A673 (cell line): Measurements from ENCODE around the gene ANKS6. TPM values are rescaled to one million over a fixed set of nuclear protein-coding genes. Genes with fewer than 3 reads are reported as not detected.

Source experiments
- BruUV-seq: library from RNA; stranded (reverse); fragments of 400-500 nt; replicated peaks from 2 replicates; lab custom pipeline; 2021; lab: Mats Ljungman, UMichigan
- CTCF ChIA-PET: fragments of 300-600 bp; sonication (Branson Sonifier 250); formaldehyde crosslinking; loops from one replicate; lab custom pipeline; 2022; ENCODE audit warnings: antibody characterized with exemption; lab: Charles Lee
- POLR2A ChIA-PET: fragments of 300-600 bp; sonication (Branson Sonifier 250); formaldehyde crosslinking; loops from one replicate; lab custom pipeline; 2022; ENCODE audit warnings: antibody characterized with exemption; ENCODE audit not compliant: low non-redundant PET; lab: Charles Lee
- DNase-seq: peaks from one replicate; pipeline ENCODE4 v3.0.0-alpha.2; 2015; ENCODE audit warnings: low spot score
- H3K27ac ChIP-seq: fragments of 200-600 bp; sonication (generic); 2 replicates; pipeline ENCODE4 v1.5.1; 2016; ENCODE audit warnings: mixed run types, low read depth, mild to moderate bottlenecking, mixed read lengths, antibody characterized with exemption, low read length; ENCODE audit not compliant: poor library complexity, severe bottlenecking
- H3K27me3 ChIP-seq: fragments of 200-600 bp; sonication (generic); replicated peaks from 2 replicates; pipeline ENCODE4 v1.6.1; 2017; ENCODE audit warnings: mixed run types, low read depth, mild to moderate bottlenecking, mixed read lengths, antibody characterized with exemption, low read length; ENCODE audit not compliant: insufficient read depth, poor library complexity
- H3K36me3 ChIP-seq: fragments of 200-600 bp; sonication (generic); 2 replicates; pipeline ENCODE4 v1.6.1; 2016; ENCODE audit warnings: mixed run types, mild to moderate bottlenecking, mixed read lengths, antibody characterized with exemption, low read length; ENCODE audit not compliant: insufficient read depth, poor library complexity, severe bottlenecking
- H3K4me1 ChIP-seq: fragments of 200-600 bp; sonication (generic); 2 replicates; pipeline ENCODE4 v1.6.1; 2017; ENCODE audit warnings: mixed run types, mild to moderate bottlenecking, mixed read lengths, antibody characterized with exemption, low read length; ENCODE audit not compliant: insufficient read depth, poor library complexity, severe bottlenecking
- H3K4me3 ChIP-seq: fragments of 200-600 bp; sonication (generic); 2 replicates; pipeline ENCODE4 v1.5.1; 2016; ENCODE audit warnings: low read depth, mixed run types, mild to moderate bottlenecking, mixed read lengths, low read length; ENCODE audit not compliant: poor library complexity, severe bottlenecking
- H3K9me3 ChIP-seq: fragments of 200-600 bp; sonication (generic); 2 replicates; pipeline ENCODE4 v1.6.1; 2016; ENCODE audit warnings: mixed run types, low read depth, mild to moderate bottlenecking, mixed read lengths, antibody characterized with exemption, low read length; ENCODE audit not compliant: poor library complexity, severe bottlenecking
- EZH2 ChIP-seq: fragments of 200-600 bp; sonication (generic); IDR thresholded peaks from 2 replicates; pipeline ENCODE4 v1.6.1; 2017; ENCODE audit warnings: borderline replicate concordance, low read depth, mild to moderate bottlenecking, mixed read lengths, antibody characterized with exemption, low read length; ENCODE audit not compliant: poor library complexity, severe bottlenecking
- intact Hi-C: fragments of 100-400 bp; cut with micrococcal nuclease; formaldehyde crosslinking; loops from one replicate; pipeline ENCODE4 v1.10.0; 2022; ENCODE audit not compliant: unreplicated experiment
- total RNA-seq: library from RNA; stranded (reverse); gene quantifications from 2 replicates; pipeline ENCODE4 v1.2.3, GENCODE V29; 2021
- TF ChIP-seq, protein P1 (sequence below): fragments of 300-800, 200-600 bp; sonication (generic); conservative IDR thresholded peaks from 2 replicates; pipeline ENCODE4 v1.5.1; 2017; ENCODE audit warnings: low read depth, mild to moderate bottlenecking, antibody characterized with exemption, low read length, moderate library complexity, mixed read lengths

ANKS6 gene
- total RNA-seq, 1 experiment from 2014 or later, result 14.4 TPM

DNA sequence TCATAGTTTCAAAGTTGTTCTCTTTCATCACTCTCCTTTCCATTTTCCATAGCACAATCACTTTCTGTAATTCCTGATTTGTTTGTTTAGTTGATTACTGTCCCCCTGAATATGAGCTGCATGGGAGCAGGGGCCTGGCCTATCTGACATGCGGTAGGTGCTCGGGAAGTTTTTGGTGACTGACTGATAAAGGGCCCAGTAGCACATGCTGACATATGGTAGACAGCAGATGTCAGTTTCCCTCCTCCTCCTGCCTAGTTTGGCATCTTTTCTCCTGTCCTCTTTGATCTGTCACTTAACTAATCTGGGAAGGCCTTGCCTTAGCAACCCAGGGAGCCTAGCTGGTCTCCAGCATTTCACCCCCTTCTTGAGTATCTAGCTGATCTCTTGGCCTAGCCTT, 25.5 kb upstream of the ANKS6 start:
- Histone ChIP-seq H3K27ac (no peak overlapping the region), H3K9me3 (no peaks in the 10 kb centered on the region), H3K36me3 (no peaks in the 10 kb centered on the region), H3K4me1 (no peaks in the 10 kb centered on the region), H3K4me3 (no peak overlapping the region), H3K27me3 (no peaks in the 10 kb centered on the region)
- no peak for DNase-seq
- intact Hi-C loops, result no loop called here
- ChIA-PET CTCF (no interaction called here), POLR2A (no interaction called here)
- TF ChIP-seq, protein P1, sequence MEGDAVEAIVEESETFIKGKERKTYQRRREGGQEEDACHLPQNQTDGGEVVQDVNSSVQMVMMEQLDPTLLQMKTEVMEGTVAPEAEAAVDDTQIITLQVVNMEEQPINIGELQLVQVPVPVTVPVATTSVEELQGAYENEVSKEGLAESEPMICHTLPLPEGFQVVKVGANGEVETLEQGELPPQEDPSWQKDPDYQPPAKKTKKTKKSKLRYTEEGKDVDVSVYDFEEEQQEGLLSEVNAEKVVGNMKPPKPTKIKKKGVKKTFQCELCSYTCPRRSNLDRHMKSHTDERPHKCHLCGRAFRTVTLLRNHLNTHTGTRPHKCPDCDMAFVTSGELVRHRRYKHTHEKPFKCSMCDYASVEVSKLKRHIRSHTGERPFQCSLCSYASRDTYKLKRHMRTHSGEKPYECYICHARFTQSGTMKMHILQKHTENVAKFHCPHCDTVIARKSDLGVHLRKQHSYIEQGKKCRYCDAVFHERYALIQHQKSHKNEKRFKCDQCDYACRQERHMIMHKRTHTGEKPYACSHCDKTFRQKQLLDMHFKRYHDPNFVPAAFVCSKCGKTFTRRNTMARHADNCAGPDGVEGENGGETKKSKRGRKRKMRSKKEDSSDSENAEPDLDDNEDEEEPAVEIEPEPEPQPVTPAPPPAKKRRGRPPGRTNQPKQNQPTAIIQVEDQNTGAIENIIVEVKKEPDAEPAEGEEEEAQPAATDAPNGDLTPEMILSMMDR, result no peak
- no peak for TF ChIP-seq EZH2
- no TSS peak for BruUV-seq

DNA sequence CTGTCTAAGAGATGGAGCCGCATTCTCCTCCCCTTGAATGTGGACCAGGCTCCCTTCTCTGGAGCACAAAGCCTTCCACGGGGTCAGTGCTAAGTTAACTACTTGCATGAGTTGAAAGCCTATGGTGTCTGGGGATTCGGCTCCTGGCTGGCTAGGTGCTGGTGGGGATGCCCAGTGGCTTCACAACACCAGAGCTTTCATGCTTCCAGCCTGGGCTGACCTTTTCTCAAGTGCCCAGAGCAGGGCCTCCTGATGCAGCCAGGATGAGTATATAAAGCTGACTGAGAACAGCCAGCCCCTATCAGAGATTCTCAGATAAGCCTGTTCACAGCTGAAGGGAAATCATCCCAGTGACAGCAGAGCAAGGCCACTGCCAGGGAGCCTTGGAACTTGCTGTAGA, 22.9 kb upstream of the ANKS6 start:
- Histone ChIP-seq H3K4me3 (no peak overlapping the region), H3K27ac (no peak overlapping the region), H3K9me3 (no peaks in the 10 kb centered on the region), H3K36me3 (no peaks in the 10 kb centered on the region), H3K4me1 (no peaks in the 10 kb centered on the region), H3K27me3 (no peaks in the 10 kb centered on the region)
- TF ChIP-seq, protein P1, result no peak
- TF ChIP-seq EZH2, result no peak
- DNase-seq, result no peak
- intact Hi-C loops, result no loop called here
- CTCF ChIA-PET, result no interaction called here
- BruUV-seq, result no TSS peak
- POLR2A ChIA-PET, result no interaction called here

DNA sequence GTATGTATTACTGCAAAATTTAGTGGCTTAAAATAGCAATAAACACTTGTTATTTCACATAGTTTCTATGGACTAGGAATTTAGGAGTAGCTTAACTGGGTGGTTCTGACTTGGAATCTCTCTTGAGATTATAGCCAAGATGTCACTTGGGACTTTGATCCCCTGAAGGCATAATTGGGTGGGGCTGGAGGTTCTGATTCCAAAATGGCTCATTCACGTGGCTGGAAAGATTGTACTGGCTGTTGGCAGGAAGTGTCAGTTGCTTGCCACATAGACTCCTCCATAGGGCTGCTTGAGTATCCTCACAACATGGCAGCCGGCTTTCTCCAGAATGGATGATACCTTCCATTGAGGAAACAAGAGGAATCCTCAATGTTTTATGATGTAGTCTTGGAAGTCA, 22.4 kb upstream of the ANKS6 start:
- no peak overlapping the region for H3K27ac ChIP-seq
- no peak for DNase-seq
- H3K9me3 ChIP-seq, result no peaks in the 10 kb centered on the region
- H3K4me3 ChIP-seq, result no peak overlapping the region
- no peaks in the 10 kb centered on the region for H3K27me3 ChIP-seq
- BruUV-seq, result no TSS peak
- POLR2A ChIA-PET, result no interaction called here
- H3K36me3 ChIP-seq, result no peaks in the 10 kb centered on the region
- TF ChIP-seq EZH2, result no peak
- TF ChIP-seq, protein P1, result no peak
- intact Hi-C loops, result no loop called here
- no peaks in the 10 kb centered on the region for H3K4me1 ChIP-seq
- CTCF ChIA-PET, result no interaction called here
